Astrocyte (in vitro differentiated cells and primary cell): Measurements from ENCODE around the gene TRPM3.

Source experiments
- EZH2 ChIP-seq: IDR thresholded peaks from 2 replicates; pipeline ENCODE4 v1.6.1; 2012; ENCODE audit warnings: mild to moderate bottlenecking, low read length, inconsistent platforms; ENCODE audit not compliant: insufficient read depth
- TF ChIP-seq, protein P1 (sequence below): IDR thresholded peaks from 2 replicates; pipeline ENCODE4 v1.5.1; 2011; ENCODE audit warnings: low read depth, mild to moderate bottlenecking, inconsistent platforms, low read length, moderate library complexity; ENCODE audit not compliant: insufficient read depth

DNA sequence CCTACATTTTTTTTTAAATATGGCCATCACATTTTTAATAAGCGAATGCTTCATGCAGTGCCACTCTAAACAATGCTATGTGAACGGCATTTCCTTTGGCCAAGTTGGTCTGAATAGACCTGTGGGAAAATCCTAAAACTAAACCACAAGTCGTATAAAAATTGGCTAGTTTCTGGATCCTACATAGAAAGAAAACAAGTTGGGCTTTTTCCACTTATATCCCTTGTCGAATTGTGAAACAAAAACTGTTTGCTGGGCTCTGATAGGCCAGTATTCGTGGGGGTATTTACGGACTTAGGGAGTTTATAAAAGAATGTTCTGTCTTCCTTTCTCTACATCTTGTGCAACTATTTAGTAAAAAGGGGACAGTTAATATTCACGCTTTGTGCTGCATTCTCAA, 553.9 kb downstream of the TRPM3 start:
- TF ChIP-seq, protein P1, sequence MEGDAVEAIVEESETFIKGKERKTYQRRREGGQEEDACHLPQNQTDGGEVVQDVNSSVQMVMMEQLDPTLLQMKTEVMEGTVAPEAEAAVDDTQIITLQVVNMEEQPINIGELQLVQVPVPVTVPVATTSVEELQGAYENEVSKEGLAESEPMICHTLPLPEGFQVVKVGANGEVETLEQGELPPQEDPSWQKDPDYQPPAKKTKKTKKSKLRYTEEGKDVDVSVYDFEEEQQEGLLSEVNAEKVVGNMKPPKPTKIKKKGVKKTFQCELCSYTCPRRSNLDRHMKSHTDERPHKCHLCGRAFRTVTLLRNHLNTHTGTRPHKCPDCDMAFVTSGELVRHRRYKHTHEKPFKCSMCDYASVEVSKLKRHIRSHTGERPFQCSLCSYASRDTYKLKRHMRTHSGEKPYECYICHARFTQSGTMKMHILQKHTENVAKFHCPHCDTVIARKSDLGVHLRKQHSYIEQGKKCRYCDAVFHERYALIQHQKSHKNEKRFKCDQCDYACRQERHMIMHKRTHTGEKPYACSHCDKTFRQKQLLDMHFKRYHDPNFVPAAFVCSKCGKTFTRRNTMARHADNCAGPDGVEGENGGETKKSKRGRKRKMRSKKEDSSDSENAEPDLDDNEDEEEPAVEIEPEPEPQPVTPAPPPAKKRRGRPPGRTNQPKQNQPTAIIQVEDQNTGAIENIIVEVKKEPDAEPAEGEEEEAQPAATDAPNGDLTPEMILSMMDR: no peak
- TF ChIP-seq EZH2: no peak
